HL-60 (cell line): ENCODE data around the gene PCDHB10.
"Not testable (repeated sequence)": the region's sequence is repeated elsewhere in the genome, so short reads cannot be mapped to it uniquely, and the experiment has no call there.

Experiments used
- DNase-seq, 2 experiments: peaks; one replicate each; pipeline ENCODE4 v3.0.0-alpha.2; 2010 to 2020; ENCODE audit warnings: low read depth in 1 of 2, low spot score in 1 of 2
- H3K27ac ChIP-seq: fragments of 250-450 bp; sonication (Bioruptor Pico); replicated peaks from 2 replicates; pipeline ENCODE4 v1.5.1; 2020; ENCODE audit warnings: mild to moderate bottlenecking, moderate library complexity
- H3K27me3 ChIP-seq: fragments of 250-450 bp; sonication (Bioruptor Pico); 2 replicates; pipeline ENCODE4 v1.5.1; 2021; ENCODE audit warnings: mild to moderate bottlenecking, moderate library complexity; ENCODE audit not compliant: insufficient read depth, poor library complexity, severe bottlenecking
- H3K4me3 ChIP-seq: replicated peaks from 2 replicates; pipeline ENCODE4 v1.5.1; 2011; ENCODE audit warnings: mild to moderate bottlenecking, control low read depth, low read length; ENCODE audit not compliant: insufficient read depth
- CTCF ChIP-seq: IDR thresholded peaks from one replicate; pipeline ENCODE4 v1.5.1; 2011; ENCODE audit warnings: low read length, control low read depth, inconsistent platforms; ENCODE audit not compliant: insufficient read depth
- GABPA ChIP-seq: IDR thresholded peaks from 2 replicates; pipeline ENCODE4 v1.6.1; 2012; ENCODE audit warnings: low read depth
- POLR2AphosphoS5 ChIP-seq: IDR thresholded peaks from 2 replicates; pipeline ENCODE4 v1.6.1; 2012; ENCODE audit warnings: low read depth
- REST ChIP-seq: IDR thresholded peaks from 2 replicates; pipeline ENCODE4 v1.6.1; 2012; ENCODE audit warnings: low read depth; ENCODE audit not compliant: insufficient replicate concordance
- SPI1 ChIP-seq: IDR thresholded peaks from 2 replicates; pipeline ENCODE4 v1.6.1; 2012; ENCODE audit warnings: low read depth, mild to moderate bottlenecking, borderline replicate concordance

The PCDHB10 gene

GRCh38 chr5:141172381-141173204, 19.6 kb upstream of the PCDHB10 start, which contains the start of gene PCDHB7:
Gene PCDHB7 (plus strand): TSS chr5:141172644. CDS start chr5:141172836, 192 bp downstream.
- H3K27ac ChIP-seq = no peak within 1 kb of the TSS
- TF ChIP-seq REST (no peak), GABPA (no peak), SPI1 (no peak), CTCF (no peak)
- DNase-seq = no peak
- no peak within 1 kb of the TSS for H3K4me3 ChIP-seq
- no peaks in the 10 kb centered on the region for H3K27me3 ChIP-seq

- not testable (repeated sequence) for H3K27ac ChIP-seq, H3K27me3 ChIP-seq, DNase-seq, H3K4me3 ChIP-seq
Measured at GRCh38 chr5:141174291-141175104, 17.7 kb upstream of the PCDHB10 start.

- TF ChIP-seq GABPA = no peak
- no peak for TF ChIP-seq REST
- no peak for TF ChIP-seq SPI1
- no peak for TF ChIP-seq POLR2AphosphoS5
- no peak for TF ChIP-seq CTCF
- no peak overlapping the region for H3K27ac ChIP-seq
- H3K27me3 ChIP-seq = no peaks in the 10 kb centered on the region
- H3K4me3 ChIP-seq = no peak overlapping the region
- peak in 1 of 2 experiments; percentile 10 for DNase-seq
Measured at GRCh38 chr5:141175933-141176332, 16.2 kb upstream of the PCDHB10 start.

- not testable (repeated sequence) for H3K27me3 ChIP-seq, H3K4me3 ChIP-seq, H3K27ac ChIP-seq
- peak in 1 of 2 experiments; percentile 12 for DNase-seq
Measured at GRCh38 chr5:141177577-141178191, 14.5 kb upstream of the PCDHB10 start, which contains the start of gene PCDHB8. Gene PCDHB8 (plus strand): TSS chr5:141177790. CDS start chr5:141178035, 245 bp downstream.

GRCh38 chr5:141179371-141179770, 12.8 kb upstream of the PCDHB10 start:
- DNase-seq = not testable (repeated sequence)

GRCh38 chr5:141179876-141180275, 12.3 kb upstream of the PCDHB10 start:
- DNase-seq, H3K27ac ChIP-seq, H3K4me3 ChIP-seq, H3K27me3 ChIP-seq: not testable (repeated sequence)

More at GRCh38 chr5:141179371-141179770, 12.8 kb upstream of the PCDHB10 start:
- H3K4me3 ChIP-seq, H3K27ac ChIP-seq, H3K27me3 ChIP-seq: not testable (repeated sequence)
